ENCODE results near the gene RAG2.
"Not testable (repeated sequence)": the region's sequence is repeated elsewhere in the genome, so short reads cannot be mapped to it uniquely, and the experiment has no call there.

The RAG2 gene

DNA sequence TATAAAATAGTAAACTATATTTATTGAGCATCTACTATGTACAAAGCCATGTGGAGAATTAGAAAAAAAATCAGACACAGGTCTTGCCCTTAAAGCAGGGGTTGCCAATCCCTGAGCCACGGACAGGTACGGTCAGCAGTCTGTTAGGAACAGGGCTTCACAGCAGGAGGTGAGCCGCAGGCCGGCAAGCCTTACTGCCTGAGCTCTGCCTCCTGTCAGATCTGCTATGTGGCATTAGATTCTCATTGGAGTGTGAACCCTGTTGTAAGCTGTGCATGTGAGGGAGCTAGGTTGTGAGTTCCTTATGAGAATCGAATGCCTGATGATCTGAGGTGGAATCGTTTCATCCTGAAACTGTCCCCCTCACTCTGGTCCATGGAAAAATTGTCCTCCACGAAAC is 2.1 kb upstream of the RAG2 start:
- no peak for DNase-seq (ENCODE audit: low read depth in 2 of 2)

DNA sequence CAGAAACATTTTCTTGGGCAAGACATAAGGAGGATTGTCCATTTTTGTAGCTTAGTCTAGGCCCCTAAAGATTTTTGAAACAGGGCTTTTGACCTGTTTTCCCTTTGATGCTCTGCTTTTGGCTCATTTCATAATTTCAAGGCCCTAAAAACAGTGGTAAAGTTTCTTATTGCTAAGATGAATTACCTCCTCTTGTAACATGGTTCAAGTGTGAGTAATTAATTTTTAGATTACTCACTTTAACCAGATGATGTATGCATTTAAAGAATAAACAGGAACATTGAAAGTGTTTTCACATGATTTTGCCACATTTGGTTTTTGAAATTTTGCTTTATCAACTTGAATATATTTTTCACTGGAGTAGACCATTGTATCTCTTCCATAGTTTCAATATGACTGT is 1.2 kb downstream of the RAG2 start:
- DNase-seq (ENCODE audit: low read depth in 2 of 2): no peak

DNA sequence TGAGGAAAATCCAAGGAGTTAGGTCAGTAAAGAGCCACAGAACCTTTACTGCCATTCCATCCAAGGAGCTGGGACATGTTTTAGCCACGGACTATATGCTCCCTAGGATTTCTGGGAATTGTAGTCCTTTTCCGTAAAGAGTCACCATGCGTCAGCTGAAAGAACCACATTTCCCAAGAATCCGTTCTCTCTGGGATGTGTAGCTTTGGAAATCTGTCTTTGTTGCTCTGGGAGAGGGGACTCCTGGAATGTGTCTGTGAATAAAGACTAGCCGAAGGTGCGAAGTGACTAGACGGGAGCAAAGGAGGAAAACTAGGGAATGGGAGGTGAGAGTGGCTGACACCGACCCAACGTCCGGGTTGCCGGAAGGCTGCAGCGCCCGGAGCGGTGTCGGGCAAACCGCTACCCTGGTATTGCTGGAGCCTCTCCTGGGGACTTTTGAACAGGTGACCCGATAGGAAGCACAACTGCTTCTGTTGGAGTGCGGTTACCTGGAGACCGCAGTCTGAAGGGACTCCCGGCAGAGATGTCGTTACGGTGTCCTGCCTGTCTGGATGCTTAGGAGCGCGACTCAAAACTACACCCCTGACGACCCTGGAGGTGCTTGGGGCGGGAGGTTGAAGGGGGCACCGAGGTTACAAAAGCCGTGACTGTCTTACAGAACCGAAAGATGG is 3.6 kb downstream of the RAG2 start, which contains the start of gene IFTAP:
Gene IFTAP (plus strand): TSS at position 187 of the 674 bp plus-strand sequence. CDS start 15,602 bp downstream, outside the sequence.
- DNase-seq (ENCODE audit: low read depth in 2 of 2): peak in 1 of 2 donors; percentile 11

DNA sequence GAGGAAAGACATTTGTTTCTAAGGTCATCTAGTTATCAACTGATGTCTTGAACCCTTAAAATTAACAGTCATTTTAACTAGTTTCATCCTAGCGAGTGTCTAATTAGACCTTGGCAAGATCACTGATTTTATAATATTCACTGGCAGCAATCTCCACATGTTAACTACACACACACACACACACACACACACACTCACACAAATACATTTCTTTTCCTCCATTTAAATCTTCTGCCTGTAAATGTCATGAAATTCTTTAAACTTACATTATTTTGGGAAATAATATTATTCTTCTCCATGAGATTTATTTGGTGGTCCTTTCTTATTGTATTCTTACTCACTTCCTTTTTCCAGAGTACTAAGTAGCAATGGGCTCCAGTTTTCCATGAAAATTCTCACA is 6.6 kb downstream of the RAG2 start:
- DNase-seq (ENCODE audit: low read depth in 2 of 2): no peak

DNA sequence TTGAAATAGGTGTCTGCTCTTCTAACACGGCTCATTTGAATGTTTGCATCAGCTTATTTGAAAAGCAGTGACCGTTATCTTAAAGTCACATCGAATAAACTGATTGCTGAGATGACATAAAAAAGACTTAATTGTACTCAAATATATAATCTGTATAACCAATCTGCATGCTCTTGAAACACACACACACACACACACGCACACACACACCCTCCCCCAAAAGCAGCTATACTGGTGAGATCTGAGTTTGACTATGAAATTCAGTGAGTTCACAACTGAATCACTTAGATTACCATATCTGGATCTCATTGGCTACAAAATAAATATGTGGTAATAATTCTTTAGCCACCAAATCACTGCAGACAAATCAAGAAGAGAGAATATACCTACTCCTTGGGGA is 7.5 kb downstream of the RAG2 start:
- no peak for DNase-seq (ENCODE audit: low read depth in 2 of 2)

DNA sequence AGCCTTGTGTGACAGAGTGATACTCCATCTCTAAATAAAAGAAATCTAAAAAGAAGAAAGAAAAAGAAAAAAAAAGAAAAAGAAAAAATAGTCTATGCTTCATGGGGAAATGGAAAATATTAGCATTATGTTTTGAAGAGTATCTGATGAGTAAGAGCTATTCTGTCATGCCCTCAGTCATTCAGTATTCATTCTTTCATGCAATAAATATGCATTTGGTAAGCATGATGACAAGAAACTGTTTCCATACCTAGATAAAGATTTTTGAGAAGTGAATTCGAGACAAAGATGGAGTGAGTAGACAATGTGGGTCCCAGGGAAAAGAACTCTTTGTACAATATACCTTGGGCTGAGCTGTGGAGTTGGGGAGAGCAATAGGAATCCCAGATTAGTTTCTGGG is 9.9 kb downstream of the RAG2 start:
- DNase-seq (ENCODE audit: low read depth in 2 of 2): no peak

DNA sequence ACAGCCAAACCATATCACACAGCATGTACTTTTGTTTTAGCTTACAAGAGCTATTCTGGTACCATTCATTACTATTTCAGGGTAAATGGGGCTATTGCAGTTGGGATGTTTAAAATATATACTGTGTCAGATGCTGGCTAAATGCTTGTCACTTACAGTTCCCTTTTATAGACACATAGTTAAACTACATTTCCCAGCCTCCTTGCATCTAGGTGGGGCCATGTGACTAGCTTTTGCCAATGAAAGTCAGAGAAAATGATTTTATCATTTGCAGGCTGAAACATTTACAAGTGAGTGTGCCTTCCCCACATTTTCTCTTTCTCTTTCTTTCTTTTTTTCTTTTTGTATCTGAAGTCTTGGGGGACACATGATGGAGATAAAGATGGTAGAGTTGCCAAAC is 11.5 kb downstream of the RAG2 start:
- DNase-seq (ENCODE audit: low read depth in 2 of 2): no peak

DNA sequence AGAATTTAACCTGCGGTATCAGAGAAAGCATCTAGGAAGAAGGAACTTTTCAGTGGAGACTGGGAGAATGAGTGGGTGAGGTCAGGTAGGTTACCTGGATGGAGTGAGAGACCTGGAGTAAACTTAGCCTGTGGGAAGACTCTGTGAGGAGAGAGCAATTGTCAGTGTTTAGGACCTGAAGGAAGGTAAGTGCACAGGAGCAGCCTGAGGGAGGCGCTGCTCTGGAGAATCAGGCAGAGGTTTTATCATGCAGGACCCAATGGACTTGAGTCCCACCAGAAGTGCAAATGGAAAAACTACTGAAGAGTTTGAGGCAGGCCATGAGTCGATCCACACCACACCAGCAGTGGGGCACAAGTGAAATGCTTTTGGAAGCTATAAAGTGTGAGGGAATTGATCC is 14.4 kb downstream of the RAG2 start:
- DNase-seq (ENCODE audit: low read depth in 2 of 2): no peak

DNA sequence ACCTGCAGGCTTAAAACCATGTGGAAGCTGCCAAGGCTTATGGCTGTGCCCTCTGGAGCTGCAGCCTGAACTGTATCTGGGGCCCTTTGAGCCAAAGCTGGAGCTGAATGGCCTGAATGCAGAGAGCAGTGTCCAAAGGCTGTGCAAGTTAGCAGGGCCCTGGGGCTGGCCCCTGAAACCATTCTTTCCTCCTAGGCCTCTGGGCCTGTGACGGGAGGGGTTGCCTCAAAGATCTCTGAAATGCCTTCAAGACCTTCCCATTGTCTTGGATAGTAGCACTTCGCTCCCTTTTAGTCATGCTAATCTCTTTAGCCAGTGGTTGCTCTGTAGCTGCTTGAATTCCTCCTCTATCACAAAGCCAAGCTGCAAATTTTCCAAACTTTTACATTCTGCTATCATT is 16.5 kb downstream of the RAG2 start:
- DNase-seq (ENCODE audit: low read depth in 2 of 2): no peak

DNA sequence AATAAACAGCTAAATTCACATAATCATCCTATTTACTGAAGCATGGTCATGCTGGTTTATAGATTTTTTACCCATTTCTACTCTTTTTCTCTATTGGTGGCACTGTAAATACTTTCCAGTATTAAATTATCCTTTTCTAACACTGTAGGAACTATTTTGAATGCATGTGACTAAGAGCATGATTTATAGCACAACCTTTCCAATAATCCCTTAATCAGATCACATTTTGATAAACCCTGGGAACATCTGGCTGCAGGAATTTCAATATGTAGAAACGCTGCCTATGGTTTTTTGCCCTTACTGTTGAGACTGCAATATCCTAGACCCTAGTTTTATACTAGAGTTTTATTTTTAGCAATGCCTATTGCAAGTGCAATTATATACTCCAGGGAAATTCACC is 19.6 kb downstream of the RAG2 start:
- no peak for DNase-seq (ENCODE audit: low read depth in 2 of 2)

DNA sequence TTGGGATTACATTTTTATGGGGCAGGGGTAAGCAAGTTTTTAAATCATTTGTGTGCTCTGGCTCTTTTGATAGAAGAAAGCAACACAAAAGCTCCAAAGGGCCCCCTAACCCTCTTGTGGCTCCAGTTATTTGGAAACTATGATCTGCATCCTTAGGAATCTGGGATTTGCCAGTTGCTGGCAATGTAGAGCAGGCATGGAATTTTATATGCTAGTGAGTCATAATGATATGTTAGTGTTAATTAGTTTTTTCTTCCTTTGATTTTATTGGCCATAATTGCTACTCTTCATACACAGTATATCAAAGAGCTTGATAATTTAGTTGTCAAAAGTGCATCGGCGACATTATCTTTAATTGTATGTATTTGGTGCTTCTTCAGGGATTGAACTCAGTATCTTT is 20.2 kb downstream of the RAG2 start:
- no peak for DNase-seq (ENCODE audit: low read depth in 2 of 2)

DNA sequence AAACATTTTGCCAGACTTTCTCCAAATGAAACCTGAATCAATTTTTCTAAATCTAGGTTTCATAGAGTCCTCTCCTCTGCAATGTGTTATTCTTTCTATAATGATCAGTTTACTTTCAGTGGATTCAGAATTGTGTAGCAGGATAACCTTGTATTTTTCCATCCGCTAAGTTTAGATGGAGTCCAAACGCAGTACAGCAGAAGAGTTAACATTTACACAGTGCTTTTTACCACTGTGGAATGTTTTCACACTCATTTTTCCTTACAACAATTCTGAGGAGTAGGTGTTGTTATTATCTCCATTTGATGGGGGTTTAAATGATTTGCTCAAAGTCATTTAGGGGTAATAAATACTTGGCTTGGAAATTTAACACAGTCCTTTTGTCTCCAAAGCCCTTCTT is 20.7 kb downstream of the RAG2 start:
- no peak for DNase-seq (ENCODE audit: low read depth in 2 of 2)

DNA sequence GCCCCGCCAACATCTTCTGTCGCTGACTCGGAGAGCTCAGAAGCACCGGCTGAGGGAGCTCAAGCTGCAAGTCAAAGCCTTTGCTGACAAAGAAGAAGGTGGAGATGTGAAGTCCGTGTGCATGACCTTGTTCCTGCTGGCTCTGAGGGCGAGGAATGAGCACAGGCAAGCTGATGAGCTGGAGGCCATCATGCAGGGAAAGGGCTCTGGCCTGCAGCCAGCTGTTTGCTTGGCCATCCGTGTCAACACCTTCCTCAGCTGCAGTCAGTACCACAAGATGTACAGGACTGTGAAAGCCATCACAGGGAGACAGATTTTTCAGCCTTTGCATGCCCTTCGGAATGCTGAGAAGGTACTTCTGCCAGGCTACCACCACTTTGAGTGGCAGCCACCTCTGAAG is 23.6 kb downstream of the RAG2 start:
- DNase-seq (ENCODE audit: low read depth in 2 of 2): no peak

DNA sequence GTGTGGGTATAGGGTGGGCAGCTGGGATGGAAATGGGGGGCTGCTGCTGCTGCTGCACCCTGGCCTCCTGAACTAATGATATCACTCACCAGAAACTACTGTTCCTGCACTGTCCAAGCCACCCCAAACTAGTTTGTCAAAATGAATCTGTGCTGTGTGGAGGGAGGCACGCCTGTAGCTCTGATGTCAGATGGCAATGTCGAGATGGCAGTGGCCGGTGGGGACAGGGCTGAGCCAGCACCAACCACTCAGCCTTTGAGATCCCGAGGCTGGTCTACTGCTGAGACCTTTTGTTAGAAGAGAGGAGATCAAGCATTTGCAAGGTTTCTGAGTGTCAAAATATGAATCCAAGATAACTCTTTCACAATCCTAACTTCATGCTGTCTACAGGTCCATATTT is 28.9 kb downstream of the RAG2 start:
- DNase-seq (ENCODE audit: low read depth in 2 of 2): no peak

DNA sequence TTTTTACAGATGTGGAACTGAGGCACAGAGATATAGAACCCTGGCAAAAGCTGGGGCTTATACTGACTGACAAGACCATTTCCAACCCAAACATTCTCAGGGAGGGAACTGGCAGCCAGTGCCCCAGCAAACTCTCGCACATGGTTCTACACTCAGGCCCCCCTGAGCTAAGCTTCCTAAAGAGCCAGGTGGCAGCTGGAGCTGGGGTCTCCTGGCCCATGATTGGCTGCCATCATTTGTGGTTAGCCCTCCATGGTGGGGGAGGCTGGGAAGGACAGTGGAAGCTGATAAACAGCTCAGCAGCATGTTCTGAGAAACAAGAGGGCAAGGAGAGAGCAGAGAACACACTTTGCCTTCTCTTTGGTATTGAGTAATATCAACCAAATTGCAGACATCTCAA is 30.3 kb downstream of the RAG2 start, which contains the start of gene RAG1:
Gene RAG1 (plus strand): TSS at position 314 of the 400 bp plus-strand sequence. CDS start 5,298 bp downstream, outside the sequence.
- DNase-seq (ENCODE audit: low read depth in 2 of 2): no peak

DNA sequence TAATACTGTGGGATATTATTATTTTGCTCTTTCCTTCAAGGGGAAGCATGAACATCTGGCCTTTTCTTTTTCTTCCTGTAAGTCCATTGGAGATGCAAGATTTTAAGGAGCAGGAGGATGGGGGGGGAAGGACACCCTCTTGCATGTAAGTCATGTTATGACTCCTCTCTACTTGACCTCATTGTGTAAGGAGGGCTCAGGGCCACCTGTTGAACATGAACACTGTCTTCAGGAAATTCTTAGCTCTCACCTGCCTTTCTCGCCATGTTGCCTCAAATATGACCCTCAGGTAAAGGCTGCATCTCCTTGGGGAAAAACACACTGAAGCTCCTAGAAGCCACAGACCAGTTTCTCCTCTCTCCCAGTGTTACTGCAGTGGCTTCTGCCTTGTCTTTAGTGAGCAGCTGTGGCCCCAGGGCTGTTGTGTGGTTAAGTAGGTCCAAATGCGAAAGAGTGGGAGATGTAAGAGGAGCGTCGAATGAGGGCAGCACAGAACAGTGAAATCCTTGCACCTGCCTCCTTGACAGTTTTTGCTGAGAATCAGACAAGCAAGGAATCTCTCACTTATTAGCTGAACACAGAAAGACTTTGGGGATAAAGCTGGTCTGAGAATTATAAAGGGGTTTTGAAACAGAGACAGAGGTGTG is 31.5 kb downstream of the RAG2 start:
- no peak for DNase-seq (ENCODE audit: low read depth in 2 of 2)

DNA sequence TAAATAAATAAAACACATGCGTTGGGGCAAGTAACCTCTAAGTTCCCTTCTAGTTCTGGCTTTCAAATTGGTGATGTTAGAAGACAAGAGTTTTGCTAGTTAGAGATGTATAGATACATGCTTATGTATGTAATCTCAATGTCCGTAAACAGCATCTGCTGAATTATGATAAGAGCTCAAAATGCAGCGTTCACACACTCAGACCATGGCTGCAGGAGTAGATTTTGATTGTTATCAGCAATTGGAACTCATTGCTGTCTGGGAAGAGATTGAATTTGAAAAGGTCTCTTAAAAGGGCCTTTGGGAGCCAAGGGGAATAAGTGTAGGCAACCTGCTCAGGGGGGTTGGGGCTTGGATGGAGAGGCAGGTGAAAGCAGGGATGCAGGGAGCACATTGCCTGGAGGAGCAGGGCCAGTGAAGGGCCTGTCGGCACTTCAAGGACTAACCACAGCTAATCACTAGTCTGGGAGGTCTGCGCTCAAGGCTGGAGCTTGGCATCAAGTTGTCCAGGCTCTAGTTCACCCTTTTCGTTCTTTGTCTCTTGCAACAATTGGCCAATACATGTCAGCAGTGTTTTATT is 32.9 kb downstream of the RAG2 start:
- no peak for DNase-seq (ENCODE audit: low read depth in 2 of 2)

DNA sequence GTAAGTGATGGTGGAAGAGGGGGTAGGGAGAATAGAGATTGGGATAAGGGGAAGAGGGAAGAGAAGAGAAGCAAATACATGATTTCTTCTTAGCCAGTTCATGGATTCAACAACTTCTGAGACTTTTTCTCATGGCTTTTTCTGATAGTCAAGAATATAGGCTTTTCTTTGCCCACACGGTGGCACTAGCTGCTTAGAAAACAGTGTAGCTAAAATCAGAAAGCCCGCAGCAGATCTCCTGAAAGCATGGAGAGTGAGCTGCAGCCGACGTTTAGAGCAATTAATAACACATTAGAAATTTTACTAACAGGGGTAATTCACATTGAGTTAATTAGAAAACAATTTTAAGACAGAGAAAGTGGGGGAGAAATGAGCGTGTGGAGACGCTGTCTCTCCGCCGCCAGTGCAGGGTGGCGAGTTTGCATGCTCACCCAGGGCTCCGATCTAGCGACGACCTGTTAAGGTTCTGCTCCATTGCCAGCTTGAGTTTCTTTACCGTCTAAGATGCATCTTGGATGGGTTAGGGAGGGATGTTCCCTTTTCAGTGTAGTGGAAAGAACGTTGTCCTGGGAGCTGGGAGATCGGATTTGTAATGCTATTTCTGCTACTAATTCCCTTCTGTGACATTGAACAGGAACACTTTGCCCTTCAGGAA is 33.5 kb downstream of the RAG2 start:
- DNase-seq (ENCODE audit: low read depth in 2 of 2): peak in 1 of 2 donors; percentile 4

DNA sequence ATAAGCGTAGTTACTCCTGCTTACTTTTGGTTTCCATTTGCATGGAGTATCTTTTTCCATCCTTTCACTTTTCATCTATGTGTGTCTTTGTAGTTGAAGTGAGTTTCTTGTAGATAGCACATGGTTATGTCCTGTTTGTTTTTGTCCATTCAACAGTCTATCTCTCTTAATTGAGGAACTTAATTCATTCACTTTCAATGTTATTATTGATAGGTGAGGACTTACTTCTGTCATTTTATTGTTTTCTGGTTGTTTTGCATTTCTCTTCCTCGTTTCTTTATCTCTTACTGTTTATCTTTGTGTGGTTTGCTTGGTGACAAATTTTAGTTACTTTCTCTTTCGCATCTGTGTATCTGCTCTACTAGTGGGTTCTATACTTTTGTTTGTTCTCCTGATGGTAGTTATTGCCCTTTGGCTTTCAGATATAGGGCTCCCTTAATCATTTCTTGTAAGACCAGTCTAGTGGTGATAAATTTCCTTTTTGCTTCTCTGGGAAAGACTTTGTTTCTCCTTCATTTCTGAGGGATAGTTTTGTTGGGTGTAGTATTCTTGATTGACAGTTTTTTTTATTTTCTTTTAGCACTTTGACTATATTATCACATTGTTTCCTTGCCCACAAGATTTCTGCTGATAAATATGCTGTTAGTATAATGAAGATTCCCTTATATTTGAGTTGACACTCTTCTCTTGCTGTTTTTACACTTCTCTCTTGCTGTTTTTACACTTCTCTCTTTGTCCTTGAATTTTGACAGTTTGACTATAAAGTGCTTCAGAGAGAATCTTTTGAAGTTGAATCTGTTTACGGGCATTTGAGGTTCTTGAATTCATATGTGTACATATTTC is 39.2 kb downstream of the RAG2 start:
- DNase-seq (ENCODE audit: low read depth in 2 of 2): no peak

DNA sequence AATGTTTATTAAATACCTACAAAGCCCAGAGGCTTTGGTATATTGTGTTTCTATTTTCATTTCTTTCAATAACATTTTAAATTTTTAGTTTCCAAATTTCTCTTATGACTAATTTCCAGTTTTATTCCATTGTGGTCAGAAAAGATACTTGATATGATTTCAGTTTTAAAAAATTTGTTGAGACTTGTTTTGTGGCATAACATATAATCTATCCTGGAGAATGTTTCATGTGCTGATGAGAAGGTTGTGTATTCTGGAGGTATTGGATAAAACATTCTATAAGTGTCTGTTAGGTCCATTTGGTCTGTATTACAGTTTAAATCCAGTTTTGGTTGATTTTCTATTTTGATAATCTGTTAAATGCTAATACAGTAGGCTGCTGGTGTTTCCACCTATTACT is 40.0 kb downstream of the RAG2 start:
- no peak for DNase-seq (ENCODE audit: low read depth in 2 of 2)

DNA sequence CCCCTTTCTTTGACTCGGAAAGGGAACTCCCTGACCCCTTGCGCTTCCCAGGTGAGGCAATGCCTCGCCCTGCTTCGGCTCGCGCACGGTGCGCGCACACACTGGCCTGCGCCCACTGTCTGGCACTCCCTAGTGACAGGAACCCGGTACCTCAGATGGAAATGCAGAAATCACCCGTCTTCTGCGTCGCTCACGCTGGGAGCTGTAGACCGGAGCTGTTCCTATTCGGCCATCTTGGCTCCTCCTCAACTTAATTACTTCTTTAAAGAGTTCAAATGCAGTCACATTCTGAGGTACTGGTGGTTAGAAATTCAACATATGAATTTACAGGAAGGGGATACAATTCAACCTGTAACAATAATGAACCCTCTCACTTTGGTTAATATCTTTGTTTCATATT is 40.6 kb downstream of the RAG2 start:
- not testable (repeated sequence) for DNase-seq (ENCODE audit: low read depth in 2 of 2)
